GM12892 (cell line): ENCODE data around the gene DHRSX.

Experiments used
- POLR2A ChIP-seq: IDR thresholded peaks from 2 replicates; pipeline ENCODE4 v1.6.1; 2011; ENCODE audit warnings: low read depth, low read length, control low read depth
- POLR2AphosphoS5 ChIP-seq: IDR thresholded peaks from 2 replicates; pipeline ENCODE4 v1.6.1; 2011; ENCODE audit warnings: low read depth, low read length, control low read depth

DNA sequence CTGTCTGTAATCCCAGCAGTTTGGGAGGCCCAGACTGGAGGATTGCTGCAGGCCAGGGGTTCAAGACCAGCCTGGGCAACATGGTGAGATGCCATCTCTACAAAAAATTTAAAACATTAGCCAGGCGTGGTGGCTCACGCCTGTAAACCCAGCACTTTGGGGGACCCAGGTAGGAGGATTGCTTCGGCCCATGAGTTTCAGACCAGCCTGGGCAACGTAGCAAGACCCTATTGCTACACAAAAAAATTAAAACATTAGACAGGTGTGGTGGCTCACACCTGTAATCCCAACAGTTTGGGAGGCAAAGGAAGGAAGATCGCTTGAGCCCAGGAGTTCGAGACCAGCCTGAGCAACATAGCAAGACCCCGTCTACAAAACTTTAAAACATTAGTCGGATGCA is 1.3 kb downstream of the DHRSX start:
- TF ChIP-seq POLR2A (no peak), POLR2AphosphoS5 (no peak)
